HG03457 (cell line): Measurements from ENCODE around the gene NDUFA13.
"Not testable (repeated sequence)": the region's sequence is repeated elsewhere in the genome, so short reads cannot be mapped to it uniquely, and the experiment has no call there.

ENCODE experiments used
- ATAC-seq: cut with Tn5 transposase; IDR thresholded peaks from one replicate; pipeline ENCODE4 v1.9.1; 2021; ENCODE audit warnings: moderate number of reproducible peaks; ENCODE audit not compliant: unreplicated experiment

The NDUFA13 gene

GRCh38 chr19:19515642-19516519 is at the start of gene NDUFA13:
TSS of gene NDUFA13 (plus strand) at chr19:19516225. CDS start at chr19:19516239, 14 bp downstream.
- peak; percentile 73 for ATAC-seq

GRCh38 chr19:19468424-19469050 is 47.5 kb upstream of the NDUFA13 start:
- no peak for ATAC-seq

DNA sequence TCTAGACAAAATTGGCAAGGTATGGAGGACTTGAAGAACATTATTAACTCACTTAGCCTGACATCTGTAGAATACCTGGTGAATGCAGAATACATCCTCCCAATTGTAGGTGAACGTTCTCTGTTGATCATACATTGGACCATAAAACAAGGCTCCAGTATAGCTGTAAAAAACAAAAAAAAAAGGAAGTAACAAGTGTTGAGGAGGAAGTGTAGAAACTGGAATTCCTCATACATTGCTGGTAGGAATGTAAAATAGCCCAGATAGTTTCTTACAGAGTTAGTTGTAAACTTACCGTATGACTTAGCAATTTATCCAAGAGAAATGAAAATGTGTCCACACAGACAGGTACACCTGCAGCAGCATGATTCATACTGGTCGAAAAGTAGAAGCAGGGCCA is 45.4 kb upstream of the NDUFA13 start:
- ATAC-seq, result no peak

GRCh38 chr19:19471682-19472081 is 44.3 kb upstream of the NDUFA13 start:
- no peak for ATAC-seq

- not testable (repeated sequence) for ATAC-seq
Observed at GRCh38 chr19:19472106-19472505, 43.9 kb upstream of the NDUFA13 start.

- no peak for ATAC-seq
Observed at GRCh38 chr19:19475015-19475765, 40.8 kb upstream of the NDUFA13 start.

DNA sequence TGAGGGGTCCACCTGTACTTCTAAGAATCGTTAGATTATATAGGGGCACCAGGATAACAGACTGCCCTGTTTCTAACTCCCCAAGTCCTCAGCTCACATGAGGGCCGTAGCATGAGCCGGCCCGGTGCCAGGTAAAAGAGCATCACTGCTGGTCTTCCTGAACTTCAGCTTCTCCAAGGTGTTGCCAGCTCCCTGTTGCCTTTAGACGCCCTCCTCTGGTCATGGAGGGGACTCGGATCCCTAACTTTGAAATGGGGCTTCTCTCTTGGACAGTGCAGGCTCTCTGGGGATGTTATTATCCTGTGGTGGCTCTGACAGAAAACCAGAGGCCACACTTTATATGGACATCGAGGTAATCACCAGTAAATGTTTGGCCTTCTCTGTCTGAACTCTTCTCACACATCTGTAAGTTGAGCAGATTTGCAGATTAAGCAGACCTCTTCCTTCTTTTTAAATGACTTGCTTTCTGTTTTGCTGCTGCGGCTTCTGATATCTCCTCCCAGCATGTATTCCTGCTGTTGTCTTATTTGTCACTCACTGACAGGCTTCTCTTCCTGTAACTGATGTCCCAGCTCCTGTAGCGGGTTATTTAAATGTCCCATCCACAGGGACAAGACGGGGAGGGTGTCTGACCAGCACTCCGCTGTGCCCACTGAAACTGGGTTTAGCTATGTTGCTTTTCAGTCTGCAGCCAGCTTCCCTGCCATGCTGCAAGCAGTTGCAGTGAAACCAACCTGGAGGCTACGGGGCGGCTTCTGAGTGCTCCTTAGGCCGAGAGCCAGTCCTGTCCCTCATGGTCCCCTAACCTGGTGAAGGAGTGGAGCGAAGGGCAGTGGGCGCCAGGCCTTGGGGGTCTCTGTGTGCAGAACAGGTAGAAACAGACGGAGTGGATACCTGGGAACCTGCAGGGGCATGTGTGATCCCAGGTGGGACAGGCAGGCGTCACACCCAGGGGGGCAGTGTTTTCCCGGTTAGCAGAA is 39.9 kb upstream of the NDUFA13 start:
- no peak for ATAC-seq

DNA sequence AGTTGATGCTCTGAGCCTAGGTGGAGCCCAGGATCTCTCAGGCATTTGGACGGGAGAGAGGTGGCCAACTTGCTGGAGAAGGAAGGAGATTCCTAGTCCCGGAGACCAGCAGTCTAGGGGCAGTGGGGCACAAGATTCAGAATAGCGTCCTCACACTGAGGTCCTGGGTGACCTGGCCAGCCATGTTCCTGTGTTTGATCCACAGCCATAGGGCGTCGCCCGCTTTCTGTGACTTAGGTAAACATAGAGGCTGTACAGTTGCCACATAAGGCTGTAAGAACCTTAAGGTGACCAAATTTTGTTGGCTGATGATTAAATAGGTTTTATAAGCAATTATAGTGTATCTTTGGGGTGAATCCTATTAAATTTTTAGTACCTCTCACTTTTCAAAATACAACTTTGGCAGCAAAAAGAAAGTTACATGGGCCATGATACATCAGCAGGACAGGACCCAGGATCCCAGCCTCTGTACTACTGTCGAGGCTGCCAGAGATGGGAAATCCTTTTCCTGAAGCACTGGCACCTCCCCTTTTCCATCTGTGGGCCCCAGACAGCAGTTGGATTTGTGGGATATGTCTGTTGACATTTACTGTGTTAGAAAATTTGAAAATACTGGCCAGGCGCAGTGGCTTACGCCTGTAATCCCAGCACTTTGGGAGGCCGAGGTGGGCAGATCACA is 38.2 kb upstream of the NDUFA13 start:
- no peak for ATAC-seq

DNA sequence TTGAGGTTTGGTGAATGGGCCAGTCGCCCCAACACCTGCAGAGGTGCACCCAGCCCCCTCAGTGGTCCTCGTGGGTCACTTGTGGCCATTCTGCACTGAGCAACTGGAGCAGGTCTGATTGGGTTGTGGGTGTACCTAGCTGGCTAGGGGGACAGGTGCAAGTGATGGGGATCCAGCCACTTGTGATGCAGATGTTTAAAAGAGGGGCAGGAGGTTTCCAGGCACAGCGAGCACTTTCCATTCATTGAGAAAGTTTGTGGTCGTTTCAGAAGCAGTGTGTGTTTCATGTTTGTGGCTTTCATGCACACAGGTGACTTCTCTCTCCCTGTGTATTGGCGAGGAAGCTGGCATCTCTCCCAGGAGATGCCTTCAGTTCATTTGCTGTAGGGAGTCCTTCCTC is 35.3 kb upstream of the NDUFA13 start:
- ATAC-seq, result no peak

DNA sequence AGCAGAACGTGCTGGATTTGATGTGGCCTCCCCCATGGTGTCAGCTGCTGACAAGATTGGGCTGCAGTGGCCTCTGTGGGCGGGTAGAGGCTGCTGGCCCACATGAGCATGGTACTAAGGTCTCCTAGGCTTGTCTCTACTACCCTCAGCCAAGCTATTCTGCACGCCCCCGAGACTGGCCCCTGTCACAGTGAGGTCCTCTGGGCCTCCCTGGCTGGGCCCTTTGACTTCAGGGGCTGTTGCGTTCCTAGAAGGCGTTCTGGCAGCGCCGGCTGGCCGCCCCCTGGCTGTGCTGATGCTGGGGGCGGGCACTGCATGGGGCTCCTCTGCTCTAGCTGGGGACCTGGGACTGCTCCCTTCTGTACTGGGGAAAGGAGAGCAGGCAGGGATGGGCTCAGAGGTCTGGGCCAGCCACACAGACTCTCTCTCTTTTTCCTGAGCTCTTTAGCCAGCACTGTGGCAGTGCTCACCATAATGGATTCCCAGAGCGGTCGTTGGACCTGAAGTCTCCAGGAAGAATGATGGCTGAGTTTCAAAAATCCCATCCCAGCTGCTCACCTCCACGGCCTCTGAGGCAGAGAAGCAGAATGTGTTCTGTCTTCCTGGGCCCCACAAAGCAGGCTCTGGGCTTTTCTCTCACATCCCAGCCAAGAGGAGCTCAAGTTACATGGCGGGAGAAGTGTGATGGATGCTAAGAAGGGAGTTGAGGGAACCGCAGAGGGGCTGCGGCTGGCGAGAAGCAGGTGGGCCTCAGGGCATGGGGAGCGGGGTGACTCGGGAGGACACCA is 33.0 kb upstream of the NDUFA13 start:
- ATAC-seq, result no peak

GRCh38 chr19:19485161-19485997 is 30.6 kb upstream of the NDUFA13 start:
- ATAC-seq, result no peak

- ATAC-seq, result no peak
Observed at GRCh38 chr19:19485998-19486290, 30.1 kb upstream of the NDUFA13 start.

- ATAC-seq, result no peak
Observed at GRCh38 chr19:19486343-19487076, 29.5 kb upstream of the NDUFA13 start.

GRCh38 chr19:19487077-19487949 is 28.7 kb upstream of the NDUFA13 start:
- ATAC-seq, result no peak

DNA sequence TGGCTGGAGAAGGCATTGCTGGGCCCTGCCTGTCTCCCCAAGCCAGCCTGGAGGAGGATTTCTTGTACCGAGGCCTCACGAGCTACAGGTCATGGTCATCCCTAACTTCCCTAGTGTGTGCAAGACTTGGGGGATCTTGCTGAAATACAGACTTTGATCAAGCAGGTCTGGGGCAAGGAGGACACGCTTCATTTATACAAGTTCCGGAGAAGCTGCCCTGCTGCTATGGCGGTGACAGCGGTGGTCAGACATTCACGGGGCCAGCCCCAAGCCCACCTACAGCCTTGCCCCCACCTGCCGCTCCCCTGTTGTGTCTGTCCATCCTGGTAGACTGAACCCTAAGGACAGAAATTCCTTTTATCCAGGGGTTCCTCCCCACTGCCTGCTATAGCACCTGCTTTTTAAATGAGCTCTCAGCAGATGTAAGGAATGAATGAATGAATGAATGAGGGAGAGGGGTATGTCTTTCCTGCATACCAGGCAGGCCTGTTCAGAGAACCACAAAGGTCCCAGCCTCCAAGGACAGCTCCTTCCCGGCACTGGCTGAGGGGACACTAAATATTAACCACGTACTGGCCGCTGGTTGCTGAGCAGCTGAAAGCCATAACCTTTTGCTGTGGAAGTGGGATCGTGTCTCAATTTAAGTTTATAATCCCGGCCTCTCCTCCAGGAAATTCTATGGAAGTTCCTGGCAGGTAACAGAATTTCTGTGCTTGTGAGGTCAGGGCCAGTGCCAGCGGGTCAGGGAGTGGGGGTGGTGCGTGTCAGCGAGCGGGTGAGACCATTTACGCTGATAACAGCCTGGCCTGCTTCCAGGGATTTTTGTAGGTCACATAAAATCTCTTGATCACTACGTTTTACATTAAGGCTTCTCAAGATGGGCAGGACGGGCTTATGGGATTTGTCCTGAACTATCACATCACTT is 27.8 kb upstream of the NDUFA13 start:
- no peak for ATAC-seq
